ENCODE results near the gene TTBK2.
"Not testable (repeated sequence)": the region's sequence is repeated elsewhere in the genome, so short reads cannot be mapped to it uniquely, and the experiment has no call there.

TTBK2 gene

GRCh38 chr15:42920519-42921341 is at the start of gene TTBK2:
Gene TTBK2, minus strand, starts transcription at chr15:42920778. Its CDS starts 42,161 bp downstream, at chr15:42878617.
- Mint-ChIP-seq H3K9me3 (no peaks in the 10 kb centered on the region), H3K27me3 (no peaks in the 10 kb centered on the region), H3K27ac (peak within 1 kb of the TSS; percentile 83), H3K4me3 (peak within 1 kb of the TSS; percentile 94), H3K36me3 (no peaks in the 10 kb centered on the region), H3K4me1 (peaks cover 37% of the 10 kb centered on the region)
- ATAC-seq: peak; percentile 99

GRCh38 chr15:42964476-42964875 is 43.9 kb upstream of the TTBK2 start:
- ATAC-seq: no peak
- Mint-ChIP-seq H3K27me3 (no peaks in the 10 kb centered on the region), H3K9me3 (no peaks in the 10 kb centered on the region), H3K27ac (no peak overlapping the region), H3K4me3 (no peak overlapping the region), H3K36me3 (peaks cover 71% of the 10 kb centered on the region), H3K4me1 (peaks cover 7% of the 10 kb centered on the region)

- ATAC-seq: no peak
- Mint-ChIP-seq H3K27me3 (no peaks in the 10 kb centered on the region), H3K27ac (no peak overlapping the region), H3K4me3 (no peak overlapping the region), H3K9me3 (no peaks in the 10 kb centered on the region), H3K4me1 (no peaks in the 10 kb centered on the region), H3K36me3 (peaks cover 81% of the 10 kb centered on the region)
Measured at GRCh38 chr15:42955518-42955917, 34.9 kb upstream of the TTBK2 start.

- ATAC-seq: no peak
- no peaks in the 10 kb centered on the region for H3K4me1 Mint-ChIP-seq
- no peaks in the 10 kb centered on the region for H3K27me3 Mint-ChIP-seq
- no peak overlapping the region for H3K4me3 Mint-ChIP-seq
- no peak overlapping the region for H3K27ac Mint-ChIP-seq
- peaks cover 77% of the 10 kb centered on the region for H3K36me3 Mint-ChIP-seq
- no peaks in the 10 kb centered on the region for H3K9me3 Mint-ChIP-seq
Measured at GRCh38 chr15:42954291-42954690, 33.7 kb upstream of the TTBK2 start.

GRCh38 chr15:42948898-42949297 is 28.3 kb upstream of the TTBK2 start:
- peaks cover 74% of the 10 kb centered on the region for H3K36me3 Mint-ChIP-seq
- ATAC-seq, H3K4me1 Mint-ChIP-seq, H3K27me3 Mint-ChIP-seq, H3K27ac Mint-ChIP-seq, H3K9me3 Mint-ChIP-seq, H3K4me3 Mint-ChIP-seq: not testable (repeated sequence)

GRCh38 chr15:42940527-42940926 is 19.9 kb upstream of the TTBK2 start:
- H3K9me3 Mint-ChIP-seq: no peaks in the 10 kb centered on the region
- H3K4me1 Mint-ChIP-seq: no peaks in the 10 kb centered on the region
- no peaks in the 10 kb centered on the region for H3K27me3 Mint-ChIP-seq
- peaks cover 24% of the 10 kb centered on the region for H3K36me3 Mint-ChIP-seq
- H3K4me3 Mint-ChIP-seq: no peak overlapping the region
- ATAC-seq: no peak
- H3K27ac Mint-ChIP-seq: no peak overlapping the region

GRCh38 chr15:42939841-42940240 is 19.3 kb upstream of the TTBK2 start:
- H3K4me3 Mint-ChIP-seq: no peak overlapping the region
- H3K9me3 Mint-ChIP-seq: no peaks in the 10 kb centered on the region
- H3K27ac Mint-ChIP-seq: no peak overlapping the region
- no peaks in the 10 kb centered on the region for H3K27me3 Mint-ChIP-seq
- H3K36me3 Mint-ChIP-seq: peaks cover 17% of the 10 kb centered on the region
- no peaks in the 10 kb centered on the region for H3K4me1 Mint-ChIP-seq
- ATAC-seq: no peak

- no peaks in the 10 kb centered on the region for H3K4me1 Mint-ChIP-seq
- H3K27me3 Mint-ChIP-seq: no peaks in the 10 kb centered on the region
- no peak overlapping the region for H3K4me3 Mint-ChIP-seq
- H3K9me3 Mint-ChIP-seq: no peaks in the 10 kb centered on the region
- ATAC-seq: no peak
- no peak overlapping the region for H3K27ac Mint-ChIP-seq
- H3K36me3 Mint-ChIP-seq: peaks cover 5% of the 10 kb centered on the region
Measured at GRCh38 chr15:42937143-42937542, 16.6 kb upstream of the TTBK2 start.

- Mint-ChIP-seq H3K4me1 (no peaks in the 10 kb centered on the region), H3K4me3 (no peak overlapping the region), H3K27ac (no peak overlapping the region), H3K9me3 (no peaks in the 10 kb centered on the region), H3K27me3 (no peaks in the 10 kb centered on the region), H3K36me3 (no peaks in the 10 kb centered on the region)
- no peak for ATAC-seq
Measured at GRCh38 chr15:42933886-42934667, 13.5 kb upstream of the TTBK2 start.

GRCh38 chr15:42932833-42933515 is 12.4 kb upstream of the TTBK2 start:
- H3K27ac Mint-ChIP-seq: no peak overlapping the region
- no peak overlapping the region for H3K4me3 Mint-ChIP-seq
- H3K36me3 Mint-ChIP-seq: no peaks in the 10 kb centered on the region
- H3K27me3 Mint-ChIP-seq: no peaks in the 10 kb centered on the region
- no peaks in the 10 kb centered on the region for H3K4me1 Mint-ChIP-seq
- no peak for ATAC-seq
- no peaks in the 10 kb centered on the region for H3K9me3 Mint-ChIP-seq

- H3K4me3 Mint-ChIP-seq: no peak overlapping the region
- no peak for ATAC-seq
- H3K27me3 Mint-ChIP-seq: no peaks in the 10 kb centered on the region
Measured at GRCh38 chr15:42931702-42932486, 11.3 kb upstream of the TTBK2 start.

GRCh38 chr15:42929306-42929848 is 8.8 kb upstream of the TTBK2 start:
- ATAC-seq: no peak
- Mint-ChIP-seq H3K9me3 (no peaks in the 10 kb centered on the region), H3K27ac (no peak overlapping the region), H3K27me3 (no peaks in the 10 kb centered on the region), H3K36me3 (no peaks in the 10 kb centered on the region), H3K4me1 (no peaks in the 10 kb centered on the region), H3K4me3 (no peak overlapping the region)

More at GRCh38 chr15:42931702-42932486, 11.3 kb upstream of the TTBK2 start:
- Mint-ChIP-seq H3K4me1 (no peaks in the 10 kb centered on the region), H3K9me3 (no peaks in the 10 kb centered on the region), H3K36me3 (no peaks in the 10 kb centered on the region), H3K27ac (no peak overlapping the region)

GRCh38 chr15:42921342-42921731 is 759 bp upstream of the TTBK2 start:
- peak overlapping the region; percentile 83 for H3K27ac Mint-ChIP-seq
- H3K9me3 Mint-ChIP-seq: no peaks in the 10 kb centered on the region
- no peak for ATAC-seq
- no peaks in the 10 kb centered on the region for H3K36me3 Mint-ChIP-seq
- peak overlapping the region; percentile 94 for H3K4me3 Mint-ChIP-seq
- no peaks in the 10 kb centered on the region for H3K27me3 Mint-ChIP-seq
- peaks cover 30% of the 10 kb centered on the region for H3K4me1 Mint-ChIP-seq

GRCh38 chr15:42919799-42920518 is 619 bp downstream of the TTBK2 start:
- Mint-ChIP-seq H3K36me3 (no peaks in the 10 kb centered on the region), H3K4me1 (peaks cover 40% of the 10 kb centered on the region), H3K27ac (peak overlapping the region; percentile 83), H3K27me3 (no peaks in the 10 kb centered on the region), H3K4me3 (peak overlapping the region; percentile 94), H3K9me3 (no peaks in the 10 kb centered on the region)
- peak; percentile 61 for ATAC-seq

Data from stimulated activated memory B cell treated with anti-CD40 and anti-IgM and Interleukin-4, amounts not matched to agents 10 μg/mL and 1 μg/mL and 100 μg/mL, for 72 hours (primary cell).